ENCODE results near the gene SPG21. TPM values are rescaled to one million over a fixed set of nuclear protein-coding genes. Genes with fewer than 3 reads are reported as not detected.

SPG21 gene
- polyA plus RNA-seq, 12 donors, result 55.5 to 99.8 (median 83.6) TPM; not detected in 1

Other genes starting within 250 kb of the SPG21 start
- gene RBPMS2, start 214.3 kb downstream of the SPG21 start, polyA plus RNA-seq (ENCODE audit: insufficient read length in 12 of 12), result 1 to 10 TPM in 10 of 12 donors, not detected in 2; 3.3 to 6.2 (median 4.6) TPM
- gene PIF1, start 164.3 kb downstream of the SPG21 start, polyA plus RNA-seq (ENCODE audit: insufficient read length in 12 of 12), result 10 to 100 TPM in 1 of 12 donors, 1 to 10 TPM in 10, not detected in 1; 3.0 to 10.5 (median 5.9) TPM
- 10 to 100 TPM in 11 of 12 donors, not detected in 1; 12.0 to 21.1 (median 13.2) TPM for gene PLEKHO2, start 148.0 kb downstream of the SPG21 start, polyA plus RNA-seq (ENCODE audit: insufficient read length in 12 of 12)
- gene ANKDD1A, start 78.0 kb downstream of the SPG21 start, polyA plus RNA-seq (ENCODE audit: insufficient read length in 12 of 12), result 10 to 100 TPM in 1 of 12 donors, 1 to 10 TPM in 10, not detected in 1; 3.8 to 10.3 (median 7.0) TPM
- 10 to 100 TPM in 3 of 12 donors, 1 to 10 TPM in 7, not detected in 2; 8.2 to 13.0 (median 9.4) TPM for gene MTFMT, start 39.7 kb upstream of the SPG21 start, polyA plus RNA-seq (ENCODE audit: insufficient read length in 12 of 12)
- gene SLC51B, start 55.5 kb upstream of the SPG21 start, polyA plus RNA-seq (ENCODE audit: insufficient read length in 12 of 12), result 1 to 10 TPM in 10 of 12 donors, not detected in 2; 1.0 to 1.9 (median 1.4) TPM
- gene RASL12, start 78.1 kb upstream of the SPG21 start, polyA plus RNA-seq (ENCODE audit: insufficient read length in 12 of 12), result 10 to 100 TPM in 8 of 12 donors, 1 to 10 TPM in 3, not detected in 1; 9.5 to 14.3 (median 11.6) TPM
- gene KBTBD13, start 86.8 kb upstream of the SPG21 start, polyA plus RNA-seq (ENCODE audit: insufficient read length in 12 of 12), result 1 to 10 TPM in 7 of 12 donors, under 1 TPM in 3, not detected in 2; 0.59 to 2.9 (median 1.3) TPM
- 1 to 10 TPM in 11 of 12 donors, not detected in 1; 2.5 to 8.1 (median 3.9) TPM for gene UBAP1L, start 125.3 kb upstream of the SPG21 start, polyA plus RNA-seq (ENCODE audit: insufficient read length in 12 of 12)
- gene PDCD7, start 143.9 kb upstream of the SPG21 start, polyA plus RNA-seq (ENCODE audit: insufficient read length in 12 of 12), result 10 to 100 TPM in 11 of 12 donors, not detected in 1; 14.8 to 44.0 (median 19.5) TPM
- 10 to 100 TPM in 11 of 12 donors, not detected in 1; 32.1 to 63.6 (median 47.1) TPM for gene CLPX, start 195.4 kb upstream of the SPG21 start, polyA plus RNA-seq (ENCODE audit: insufficient read length in 12 of 12)
- gene CILP, start 221.6 kb upstream of the SPG21 start, polyA plus RNA-seq (ENCODE audit: insufficient read length in 12 of 12), result 10 to 100 TPM in 11 of 12 donors, not detected in 1; 13.6 to 41.8 (median 20.2) TPM